Urinary bladder (tissue), 4 donors: Measurements from ENCODE around the gene TMEM121. TPM values are rescaled to one million over a fixed set of nuclear protein-coding genes. Genes with fewer than 3 reads are reported as not detected.
"Not testable (repeated sequence)": the region's sequence is repeated elsewhere in the genome, so short reads cannot be mapped to it uniquely, and the experiment has no call there.

Source experiments
- DNase-seq: peaks from one replicate; pipeline ENCODE4 v3.0.0-alpha.2; 2015; ENCODE audit errors: extremely low spot score
- H3K27ac ChIP-seq: one replicate; pipeline ENCODE4 v1.5.1; 2013; ENCODE audit warnings: low read depth, mild to moderate bottlenecking, moderate library complexity
- H3K36me3 ChIP-seq: one replicate; pipeline ENCODE4 v1.6.1; 2013; ENCODE audit warnings: mild to moderate bottlenecking, moderate library complexity; ENCODE audit not compliant: insufficient read depth
- H3K4me1 ChIP-seq: one replicate; pipeline ENCODE4 v1.6.1; 2013; ENCODE audit warnings: mild to moderate bottlenecking, moderate library complexity; ENCODE audit not compliant: insufficient read depth
- H3K4me3 ChIP-seq: one replicate; pipeline ENCODE4 v1.5.1; 2013; ENCODE audit warnings: low read depth, low read length
- WGBS: extraction: QIAGEN DNeasy Blood & Tissue Kit; methylation state at CpG from one replicate; pipeline ENCODE4 v1.1.7; 2013; 5-methylcytosine and 5-hydroxymethylcytosine counted together
- polyA plus RNA-seq: library from polyadenylated mRNA; stranded (reverse); fragments of 200-250 nt; gene quantifications from one replicate; pipeline ENCODE4 v1.2.3, GENCODE V29; 2013
- total RNA-seq: library from RNA; depleted of rRNA; stranded (reverse); fragments of >200 nt; gene quantifications from one replicate; pipeline ENCODE4 v1.2.3, GENCODE V29; 2014
- donor health status: healthy with polysubstance abuse.
- donor health status: healthy.

TMEM121 gene
- total and polyA plus RNA-seq, 2 donors: 1.3 to 6.7 TPM

GRCh38 chr14:105532735-105533141 is 6.4 kb downstream of the TMEM121 start:
- Histone ChIP-seq H3K36me3 (no peaks in the 10 kb centered on the region), H3K27ac (no peak overlapping the region), H3K4me1 (no peaks in the 10 kb centered on the region), H3K4me3 (no peak overlapping the region)
- WGBS: 53% methylated on average over 10 of the region's 10 CpGs
- DNase-seq: no peak

- WGBS: 80% methylated on average over 9 of the region's 9 CpGs
- Histone ChIP-seq H3K4me3 (no peak overlapping the region), H3K4me1 (no peaks in the 10 kb centered on the region), H3K36me3 (no peaks in the 10 kb centered on the region), H3K27ac (no peak overlapping the region)
- no peak for DNase-seq
Observed at GRCh38 chr14:105533391-105533790, 7.0 kb downstream of the TMEM121 start.

GRCh38 chr14:105533811-105534498 is 7.6 kb downstream of the TMEM121 start:
- Histone ChIP-seq H3K36me3 (no peaks in the 10 kb centered on the region), H3K27ac (no peak overlapping the region), H3K4me3 (no peak overlapping the region), H3K4me1 (no peaks in the 10 kb centered on the region)
- 64% methylated on average over 21 of the region's 21 CpGs for WGBS
- DNase-seq: no peak

GRCh38 chr14:105534586-105534985 is 8.2 kb downstream of the TMEM121 start:
- Histone ChIP-seq H3K4me3 (no peak overlapping the region), H3K36me3 (no peaks in the 10 kb centered on the region), H3K4me1 (no peaks in the 10 kb centered on the region), H3K27ac (no peak overlapping the region)
- 66% methylated on average over 13 of the region's 13 CpGs for WGBS
- DNase-seq: no peak

- no peak for DNase-seq
Observed at GRCh38 chr14:105536051-105536450, 9.7 kb downstream of the TMEM121 start.

GRCh38 chr14:105536691-105537579 is 10.6 kb downstream of the TMEM121 start:
- Histone ChIP-seq H3K4me1 (no peaks in the 10 kb centered on the region), H3K27ac (no peak overlapping the region), H3K36me3 (no peaks in the 10 kb centered on the region), H3K4me3 (no peak overlapping the region)
- no peak for DNase-seq
- 78% methylated on average over 34 of the region's 34 CpGs for WGBS

More at GRCh38 chr14:105536051-105536450, 9.7 kb downstream of the TMEM121 start:
- Histone ChIP-seq H3K4me1 (no peaks in the 10 kb centered on the region), H3K27ac (no peak overlapping the region), H3K4me3 (no peak overlapping the region), H3K36me3 (no peaks in the 10 kb centered on the region)
- WGBS: 80% methylated on average over 7 of the region's 7 CpGs

- 25% methylated on average over 30 of the region's 30 CpGs for WGBS
- no peak for DNase-seq
- Histone ChIP-seq H3K4me1 (no peaks in the 10 kb centered on the region), H3K27ac (no peak overlapping the region), H3K36me3 (no peaks in the 10 kb centered on the region), H3K4me3 (no peak overlapping the region)
Observed at GRCh38 chr14:105537580-105538474, 11.4 kb downstream of the TMEM121 start.

- H3K4me3 ChIP-seq: no peak overlapping the region
- H3K36me3 ChIP-seq: no peaks in the 10 kb centered on the region
- DNase-seq: no peak
- WGBS: 85% methylated on average over 23 of the region's 23 CpGs
- H3K4me1 ChIP-seq: no peaks in the 10 kb centered on the region
- no peak overlapping the region for H3K27ac ChIP-seq
Observed at GRCh38 chr14:105538481-105539049, 12.2 kb downstream of the TMEM121 start.

GRCh38 chr14:105540811-105541210 is 14.4 kb downstream of the TMEM121 start:
- no peaks in the 10 kb centered on the region for H3K4me1 ChIP-seq
- 78% methylated on average over 9 of the region's 9 CpGs for WGBS
- no peak overlapping the region for H3K27ac ChIP-seq
- no peak overlapping the region for H3K4me3 ChIP-seq
- no peak for DNase-seq
- H3K36me3 ChIP-seq: no peaks in the 10 kb centered on the region

- Histone ChIP-seq H3K4me1 (no peaks in the 10 kb centered on the region), H3K27ac (no peak overlapping the region), H3K36me3 (no peaks in the 10 kb centered on the region), H3K4me3 (no peak overlapping the region)
- whole genome bisulfite sequencing: 85% methylated on average over 19 of the region's 19 CpGs
- no peak for DNase-seq
Observed at GRCh38 chr14:105541218-105541875, 15.0 kb downstream of the TMEM121 start.

GRCh38 chr14:105545676-105546075 is 19.3 kb downstream of the TMEM121 start:
- 76% methylated on average over 1 of the region's 1 CpG for WGBS

GRCh38 chr14:105546410-105546809 is 20.0 kb downstream of the TMEM121 start:
- not testable (repeated sequence) for H3K36me3 ChIP-seq, H3K4me1 ChIP-seq, DNase-seq, H3K4me3 ChIP-seq, H3K27ac ChIP-seq
- WGBS: 95% methylated on average over 10 of the region's 20 CpGs

More at GRCh38 chr14:105545676-105546075, 19.3 kb downstream of the TMEM121 start:
- not testable (repeated sequence) for H3K4me1 ChIP-seq, H3K36me3 ChIP-seq, DNase-seq, H3K27ac ChIP-seq, H3K4me3 ChIP-seq
